PFSK-1 (cell line): ENCODE data around the gene C12orf57.

ENCODE experiments used
- POLR2AphosphoS5 ChIP-seq: IDR thresholded peaks from 2 replicates; pipeline ENCODE4 v1.6.1; 2012; ENCODE audit warnings: low read depth, mild to moderate bottlenecking, control low read depth, low read length, moderate library complexity
- REST ChIP-seq, 2 experiments: IDR thresholded peaks; 2 replicates each; pipeline versions ENCODE4 v1.6.1 to v1.8.0; 2011 to 2012; ENCODE audit warnings: low read depth in 2 of 2, low read length in 2 of 2, control low read depth in 1 of 2, inconsistent platforms in 1 of 2, mild to moderate bottlenecking in 1 of 2, moderate library complexity in 1 of 2; ENCODE audit not compliant: insufficient read depth in 1 of 2
- SIN3A ChIP-seq: IDR thresholded peaks from 2 replicates; pipeline ENCODE4 v1.6.1; 2012; ENCODE audit warnings: mild to moderate bottlenecking, low read length, moderate library complexity, borderline replicate concordance; ENCODE audit not compliant: insufficient read depth

GRCh38 chr12:6946033-6946919 lies 2.5 kb downstream of the C12orf57 start:
- TF ChIP-seq POLR2AphosphoS5 = no peak
- no peak for TF ChIP-seq SIN3A
- TF ChIP-seq REST (IDR thresholded peaks at IDR 0.05; ENCODE audit: insufficient read depth in 1 of 2, low read depth in 2 of 2, low read length in 2 of 2) = no peak
